Subcutaneous adipose tissue (tissue), 4 donors: Measurements from ENCODE around the gene PLPP4. TPM values are rescaled to one million over a fixed set of nuclear protein-coding genes. Genes with fewer than 3 reads are reported as not detected.

ENCODE experiments used
- CTCF ChIP-seq: fragments of 450-650 bp; IDR thresholded peaks from one replicate; pipeline ENCODE4 v1.5.1; 2016; ENCODE audit warnings: low read depth, mild to moderate bottlenecking, control low read depth, antibody characterized with exemption, moderate library complexity
- total RNA-seq, 4 donors: library from RNA; depleted of rRNA; stranded (reverse); fragments of >200 nt; gene quantifications; one replicate each; pipeline ENCODE4 v1.1.0, GENCODE V29; 2016

PLPP4 gene
- total RNA-seq, 4 donors from 2014 or later = 2.5 TPM; not detected in 3

GRCh38 chr10:120517196-120517595 lies 60.2 kb downstream of the PLPP4 start:
- TF ChIP-seq CTCF = no peak

GRCh38 chr10:120517881-120518484 lies 61.0 kb downstream of the PLPP4 start:
- TF ChIP-seq CTCF = no peak

- no peak for TF ChIP-seq CTCF
These were observed 64.9 kb downstream of the PLPP4 start for GRCh38 chr10:120521880-120522279.

GRCh38 chr10:120527691-120528090 lies 70.7 kb downstream of the PLPP4 start:
- TF ChIP-seq CTCF = no peak

- no peak for TF ChIP-seq CTCF
These were observed 73.7 kb downstream of the PLPP4 start for GRCh38 chr10:120530699-120531098.

GRCh38 chr10:120538091-120538490 lies 81.1 kb downstream of the PLPP4 start:
- no peak for TF ChIP-seq CTCF

GRCh38 chr10:120539076-120539475 lies 82.0 kb downstream of the PLPP4 start:
- no peak for TF ChIP-seq CTCF
